ACHN (cell line): ENCODE data around the gene UNC5A.
A peak's percentile ranks its signal among the peaks of the same experiment; 100 is the strongest.

Experiments
- DNase-seq: peaks from one replicate; pipeline ENCODE4 v3.0.0-alpha.2; 2015
- in situ Hi-C: cut with HindIII; loops from 2 replicates; pipeline ENCODE4 v1.10.0; 2017; ENCODE audit warnings: low sequenced_read_pairs, low pct_ligation_motif_present, low pct_unique_long_range_greater_than_20kb

UNC5A gene

DNA sequence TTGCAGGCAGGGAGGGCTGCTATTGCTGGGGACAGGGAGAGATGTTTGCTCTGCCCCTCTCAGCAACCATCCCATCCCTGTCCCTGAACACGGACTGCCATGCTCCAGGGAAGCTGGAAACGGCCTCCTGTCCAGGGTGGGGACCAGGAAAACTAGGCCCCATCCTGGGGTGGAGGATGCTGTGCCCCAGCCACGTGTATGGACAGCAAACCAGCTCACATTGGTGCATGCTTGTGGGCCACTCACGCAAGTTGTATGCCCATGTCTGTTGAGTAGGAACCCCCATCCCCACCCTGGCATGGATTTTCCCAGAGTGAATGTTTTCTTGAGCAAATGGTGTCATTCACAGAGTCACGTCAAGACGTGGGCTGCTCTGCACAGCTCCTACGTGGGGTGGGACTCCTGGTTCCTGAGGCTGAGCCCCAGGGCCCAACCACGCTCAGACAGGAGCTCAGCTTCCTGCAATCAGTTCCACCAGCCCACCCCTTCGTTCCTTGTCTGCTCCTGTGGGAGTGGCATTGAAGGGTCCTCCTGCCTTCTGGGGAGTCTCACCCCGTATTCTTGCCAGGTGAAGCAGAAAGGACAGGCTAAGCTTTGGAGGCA, 4.6 kb downstream of the UNC5A start:
- in situ Hi-C loops = loop anchor here (25.0 kb wide), 1 partner anchor 97 kb away; no protein-coding TSS in a partner anchor
- DNase-seq = no peak

DNA sequence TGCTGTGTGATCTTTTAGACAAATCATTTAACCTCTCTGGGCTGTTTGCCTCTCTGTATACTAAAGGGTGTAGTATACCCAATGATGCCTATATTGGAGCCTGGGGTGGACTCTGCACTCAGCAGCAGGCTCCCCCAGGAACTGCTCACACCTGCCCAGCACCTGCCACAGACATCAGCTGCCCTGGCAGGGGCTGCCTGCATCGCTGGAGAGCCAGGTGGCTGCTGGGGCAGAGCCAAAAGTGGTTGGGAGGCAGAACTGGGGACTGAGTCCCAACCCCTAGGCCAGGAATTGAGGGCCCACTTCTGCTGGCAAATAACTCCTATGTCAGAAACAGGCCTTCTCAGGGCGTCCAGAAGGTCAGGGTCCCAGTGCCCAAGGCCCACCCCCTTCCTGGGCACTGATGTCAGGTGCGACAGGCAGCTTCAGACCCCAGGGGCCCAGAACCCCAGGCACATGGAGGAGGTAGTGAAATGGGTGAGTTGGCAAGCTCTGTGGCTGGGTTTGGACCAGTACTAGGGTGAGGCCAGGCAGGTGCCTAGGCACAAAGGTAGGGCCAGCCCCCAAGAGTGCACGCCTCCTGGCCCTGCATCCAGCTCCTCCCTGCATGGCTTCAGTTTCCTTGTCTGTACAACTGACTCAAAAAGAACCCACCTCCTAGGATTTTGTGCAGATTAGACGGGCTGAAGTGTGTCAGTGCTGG, 5.8 kb downstream of the UNC5A start:
- in situ Hi-C loops = loop anchor here (25.0 kb wide), 1 partner anchor 96 kb away; no protein-coding TSS in a partner anchor
- no peak for DNase-seq

DNA sequence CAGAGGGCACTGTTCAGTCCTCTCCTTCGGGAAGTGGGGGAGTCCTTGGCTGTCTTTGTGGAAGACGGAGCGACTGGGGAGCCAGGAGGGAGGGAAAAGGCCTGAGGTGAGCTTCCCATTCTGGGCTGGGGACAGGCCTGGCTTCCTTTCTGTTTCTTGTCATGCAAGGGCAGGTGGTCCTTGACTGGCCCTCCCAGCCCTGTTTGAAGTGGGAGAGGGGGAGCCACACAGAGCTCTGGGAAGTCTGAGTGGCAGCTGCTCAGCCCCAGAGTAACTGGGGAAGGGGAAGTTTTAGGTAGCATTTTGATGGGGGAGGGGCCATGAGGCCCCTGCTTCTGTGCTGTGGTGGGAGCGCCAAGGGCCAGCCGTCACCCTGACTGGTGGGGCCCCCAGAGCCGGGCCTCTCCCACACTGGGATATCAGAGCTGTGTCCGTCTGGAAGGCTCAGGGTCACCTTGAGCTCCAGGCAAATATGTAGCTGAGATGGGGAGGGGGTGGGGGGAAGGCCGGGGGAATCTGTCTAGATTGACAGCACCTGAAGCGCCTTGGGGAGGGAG, 6.5 kb downstream of the UNC5A start:
- no peak for DNase-seq
- in situ Hi-C loops = loop anchor here (25.0 kb wide), 1 partner anchor 95 kb away; no protein-coding TSS in a partner anchor

DNA sequence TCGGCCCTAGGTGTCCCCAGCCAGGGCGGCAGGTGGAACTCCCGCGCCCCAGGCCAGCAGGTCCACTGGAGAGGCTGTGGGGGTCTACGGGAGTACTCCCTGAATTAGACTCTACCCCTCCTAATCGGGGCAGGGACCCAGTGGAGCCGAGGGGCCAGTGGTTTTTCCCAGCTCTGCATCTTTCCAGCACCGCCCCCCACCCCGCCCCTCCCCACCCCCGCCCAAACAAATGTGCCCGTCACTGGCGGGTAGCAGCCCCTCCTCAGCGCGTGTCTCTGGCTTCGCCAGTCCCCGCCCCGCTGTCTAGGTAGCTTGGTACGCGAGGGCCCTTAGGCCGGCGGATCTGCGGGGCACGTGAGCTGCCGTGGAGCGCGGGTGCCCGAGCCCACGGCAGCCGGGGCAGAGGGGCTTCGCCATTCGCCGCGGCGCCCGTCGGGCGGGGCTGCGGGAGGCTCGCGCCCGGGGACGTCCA, 7.0 kb downstream of the UNC5A start:
- DNase-seq = peak; percentile 14
- in situ Hi-C loops = loop anchor here (25.0 kb wide), 1 partner anchor 95 kb away; no protein-coding TSS in a partner anchor

DNA sequence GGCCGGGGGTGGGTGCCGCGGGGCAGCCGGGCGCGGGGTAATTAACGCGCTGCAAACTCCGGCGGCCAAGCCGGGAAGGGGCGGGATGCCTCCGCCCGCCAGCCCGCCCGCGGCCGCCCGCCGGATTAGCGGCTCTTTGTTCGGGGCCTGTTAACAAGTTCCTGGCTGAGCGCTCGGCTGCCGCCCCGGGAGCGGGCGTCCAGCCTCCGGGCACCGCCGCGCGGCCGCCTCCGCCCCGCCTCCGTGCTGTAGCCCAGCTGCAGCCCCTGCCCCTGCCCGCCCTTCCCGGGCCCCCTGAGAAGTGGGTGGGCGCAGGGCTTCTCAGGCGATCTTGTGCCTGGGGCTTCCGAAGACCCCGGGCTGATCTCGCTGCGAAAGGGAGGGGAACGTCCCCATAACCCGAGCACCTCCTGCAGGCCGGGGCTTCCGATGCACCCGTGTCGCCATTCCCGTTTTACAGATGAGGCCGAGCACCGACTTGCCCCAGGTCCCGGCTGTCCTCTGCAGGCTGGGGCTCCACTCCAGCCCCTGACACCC, 7.5 kb downstream of the UNC5A start:
- peak; percentile 25 for DNase-seq

DNA sequence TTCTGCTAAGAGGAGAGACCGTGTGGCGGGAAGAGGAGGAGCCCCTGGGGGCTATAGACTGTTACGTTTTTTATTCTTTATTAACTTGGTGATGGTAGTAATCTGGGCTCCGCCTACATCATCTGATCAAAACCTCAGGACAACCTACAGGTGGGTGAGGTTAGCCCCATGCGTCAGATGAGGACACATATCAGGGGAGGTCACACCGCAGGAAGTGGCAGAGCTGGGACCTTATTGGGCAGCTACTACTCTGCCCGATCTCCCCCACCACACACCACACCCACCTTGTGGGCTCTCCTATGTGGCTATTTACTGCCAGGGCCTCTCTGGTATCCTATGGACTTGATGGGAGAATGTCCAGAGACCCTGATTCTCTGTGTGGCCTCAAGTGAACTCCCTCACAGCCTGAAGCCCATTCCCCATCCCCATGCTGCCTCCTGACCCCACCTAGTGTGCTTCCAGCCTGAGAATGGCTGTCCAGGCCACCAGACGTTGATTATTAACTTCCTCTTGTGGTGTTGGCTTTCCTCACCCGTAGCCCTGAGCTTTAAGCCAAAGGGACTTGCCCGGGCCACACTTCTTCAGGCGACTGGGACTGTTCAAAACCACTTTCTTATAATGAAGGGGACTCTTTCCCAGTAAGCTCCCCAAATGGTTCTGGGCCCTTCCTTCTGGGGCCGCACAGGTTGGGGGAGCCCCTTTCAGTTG, 8.2 kb downstream of the UNC5A start:
- in situ Hi-C loops = loop anchor here (25.0 kb wide), 1 partner anchor 94 kb away; no protein-coding TSS in a partner anchor
- DNase-seq = peak; percentile 40

More for the DNA sequence above, 7.5 kb downstream of the UNC5A start:
- in situ Hi-C loops = loop anchor here (25.0 kb wide), 1 partner anchor 94 kb away; no protein-coding TSS in a partner anchor

DNA sequence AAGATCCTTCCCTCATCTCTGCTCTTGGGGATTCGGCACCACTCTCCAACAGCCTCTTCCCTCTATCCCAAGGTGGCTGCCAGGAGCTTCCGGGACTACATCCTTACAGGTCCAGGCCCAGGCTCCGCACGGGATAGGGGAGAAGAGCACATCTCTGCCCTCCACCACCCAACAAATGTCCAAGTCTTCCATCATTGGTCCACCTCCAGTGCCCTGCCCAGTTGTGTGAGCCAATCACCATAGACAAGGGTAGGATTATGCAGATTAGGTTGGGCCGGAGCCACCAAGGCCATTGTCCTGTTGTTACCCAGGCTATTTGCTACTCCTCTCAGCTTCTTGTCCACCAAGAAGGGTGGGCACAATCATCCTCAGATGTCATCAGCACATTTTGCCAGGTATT, 9.1 kb downstream of the UNC5A start:
- DNase-seq = no peak
- in situ Hi-C loops = loop anchor here (25.0 kb wide), 1 partner anchor 93 kb away; no protein-coding TSS in a partner anchor

DNA sequence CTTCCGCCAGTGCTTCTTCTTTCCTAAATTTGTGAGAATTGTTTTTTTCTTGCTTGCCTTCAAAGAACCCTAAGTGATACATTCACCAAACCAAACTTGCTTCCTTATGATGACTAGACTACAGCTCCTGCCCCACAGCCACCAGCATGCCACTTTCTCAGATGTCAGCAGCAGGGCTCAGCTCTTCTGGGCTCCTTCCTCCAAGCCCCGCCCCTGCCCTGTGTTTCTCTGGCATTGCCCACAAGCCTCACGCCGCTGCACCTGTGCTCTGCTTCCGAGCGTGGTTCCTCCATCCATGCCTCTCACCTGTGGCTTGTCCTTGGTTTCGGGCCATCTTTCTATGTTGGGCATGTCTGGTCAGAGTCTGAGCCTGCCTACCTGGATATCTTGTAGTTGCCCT, 10.6 kb downstream of the UNC5A start:
- no peak for DNase-seq
- in situ Hi-C loops = loop anchor here (25.0 kb wide), 1 partner anchor 91 kb away; no protein-coding TSS in a partner anchor

DNA sequence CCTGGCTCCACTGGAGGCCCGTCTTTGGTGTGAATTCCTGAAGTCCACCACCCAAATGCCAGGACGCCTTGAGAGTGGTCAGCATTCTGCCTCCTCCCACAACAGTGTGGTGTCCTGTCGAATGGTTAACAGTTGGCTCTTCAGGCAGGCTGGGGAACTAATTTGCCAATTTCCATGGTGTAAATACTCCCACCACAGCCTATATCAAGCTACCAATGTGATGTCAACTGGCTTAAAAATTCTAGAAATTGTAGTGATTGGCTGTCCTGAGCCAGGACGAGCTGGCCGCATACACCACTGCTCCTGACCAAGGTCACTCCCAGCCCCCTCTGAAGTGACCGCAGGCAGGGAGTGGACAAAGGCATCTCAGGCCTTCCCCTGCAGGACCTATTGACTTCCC, 11.1 kb downstream of the UNC5A start:
- no peak for DNase-seq
- in situ Hi-C loops = loop anchor here (25.0 kb wide), 1 partner anchor 91 kb away; no protein-coding TSS in a partner anchor

DNA sequence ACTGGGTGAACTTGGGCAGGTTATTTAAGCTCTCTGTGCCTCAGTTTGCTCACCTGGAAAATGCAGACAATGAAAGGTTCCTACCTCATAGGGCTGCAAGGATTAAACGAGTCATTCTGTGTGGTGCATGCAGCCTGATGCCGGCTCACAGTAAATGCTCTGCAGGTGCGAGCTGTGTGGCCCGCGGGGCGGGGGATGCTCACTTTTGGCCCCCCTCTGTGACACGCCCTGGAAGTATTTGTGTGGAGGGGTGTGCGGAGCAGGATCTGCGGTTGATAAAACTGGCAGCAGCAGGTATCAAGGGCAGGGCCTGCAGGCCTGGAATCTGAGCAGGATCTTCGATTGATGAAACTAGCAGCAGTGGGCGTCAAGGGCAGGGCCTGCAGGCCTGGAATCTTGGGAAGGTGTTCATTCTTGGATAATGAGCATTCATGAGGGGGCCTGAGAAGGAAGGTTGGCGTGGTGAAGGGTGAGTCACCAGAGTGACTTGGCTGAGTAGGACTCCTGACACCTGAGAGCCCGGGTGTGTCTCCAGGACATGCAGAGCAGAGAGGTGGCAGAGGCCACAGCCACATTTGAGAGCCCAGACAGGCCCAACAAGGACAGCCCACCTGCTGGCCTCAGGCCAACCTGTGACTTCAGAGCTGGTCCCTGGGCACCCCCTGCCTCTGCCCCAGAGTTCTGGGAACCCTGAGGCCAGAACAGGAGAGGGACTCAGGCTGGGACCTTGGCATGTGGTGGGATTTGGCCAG, 11.9 kb downstream of the UNC5A start:
- in situ Hi-C loops = loop anchor here (25.0 kb wide), 1 partner anchor 90 kb away; no protein-coding TSS in a partner anchor
- no peak for DNase-seq

DNA sequence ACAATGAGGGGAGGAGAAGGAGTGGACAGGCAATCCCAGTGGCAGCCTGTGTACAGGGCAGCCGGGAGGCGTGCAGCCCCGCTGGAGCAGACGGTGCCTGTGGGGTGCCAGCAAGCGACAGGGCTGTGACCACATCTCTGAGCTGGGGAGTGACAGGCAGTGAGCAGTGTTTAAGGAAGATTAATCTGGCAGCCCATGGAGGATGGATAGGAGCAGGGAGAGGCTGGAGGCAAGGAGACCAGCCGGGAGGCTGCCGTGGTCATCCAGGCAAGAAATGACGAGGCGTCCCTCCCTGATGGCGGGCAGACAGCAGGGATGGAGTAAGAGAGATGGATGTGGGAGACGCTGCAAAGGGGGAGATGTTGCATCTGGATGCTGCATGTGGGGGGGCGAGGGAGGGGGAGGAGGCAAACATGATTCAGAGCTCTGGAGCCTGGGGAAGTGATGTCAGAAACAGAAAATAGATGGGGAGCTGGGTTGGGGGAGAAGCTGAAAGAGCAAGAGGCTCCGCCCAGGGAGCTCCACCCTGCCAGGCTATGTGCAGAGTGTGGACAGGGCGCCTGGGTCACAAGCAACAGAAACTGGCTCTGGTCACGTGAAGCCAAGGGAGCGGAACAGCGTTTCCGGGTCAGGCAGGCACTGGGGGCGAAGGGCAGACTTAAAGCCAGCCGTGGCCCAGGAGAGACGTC, 12.6 kb downstream of the UNC5A start:
- no peak for DNase-seq
- in situ Hi-C loops = loop anchor here (25.0 kb wide), 1 partner anchor 89 kb away; no protein-coding TSS in a partner anchor

DNA sequence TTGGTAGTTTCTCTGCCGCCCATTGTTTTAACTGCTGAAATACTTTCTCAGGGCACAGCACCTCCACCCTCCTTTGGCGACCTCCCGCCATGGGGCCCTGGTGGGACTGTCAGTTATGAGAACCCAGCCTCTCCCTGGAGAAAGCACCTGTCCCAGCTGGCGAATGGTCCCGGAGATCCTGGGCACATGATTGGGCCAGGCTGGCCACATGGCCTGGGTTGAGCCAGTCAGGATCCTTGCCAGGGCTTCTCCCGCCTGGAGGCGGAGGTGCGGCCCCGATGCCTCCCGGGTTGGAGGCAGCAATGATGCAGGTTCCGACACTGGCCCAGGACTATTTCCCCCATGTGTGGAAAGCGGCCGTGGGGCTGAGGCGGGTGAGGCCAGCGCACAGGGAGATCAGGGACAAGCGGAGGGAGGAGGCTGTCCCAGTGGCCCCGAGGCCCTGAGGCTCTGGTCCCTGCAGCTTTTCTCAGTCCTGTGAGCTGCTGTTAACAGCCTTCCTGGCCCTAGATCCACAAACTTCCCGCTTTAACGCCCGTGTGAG, 13.6 kb downstream of the UNC5A start:
- DNase-seq = no peak
- in situ Hi-C loops = loop anchor here (25.0 kb wide), 1 partner anchor 88 kb away; no protein-coding TSS in a partner anchor

DNA sequence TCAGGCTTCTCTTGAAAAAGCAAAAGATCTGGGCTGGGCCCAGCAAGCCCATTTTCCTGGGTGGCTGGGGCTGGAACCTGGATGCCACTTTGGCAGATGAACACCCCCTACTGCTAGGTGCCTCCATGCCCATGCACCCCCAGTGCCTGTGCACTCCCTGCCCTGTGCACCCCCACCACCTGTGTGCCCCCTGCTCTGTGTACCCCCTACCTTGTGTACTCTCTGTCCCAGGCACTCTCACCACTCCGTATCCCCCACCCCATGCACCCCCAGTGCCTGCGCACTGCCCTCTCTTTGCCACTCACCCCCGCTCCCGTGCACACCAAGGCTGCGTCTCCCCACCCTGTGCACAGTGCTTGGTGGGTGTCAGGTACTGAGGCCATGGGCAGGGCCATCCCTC, 14.2 kb downstream of the UNC5A start:
- in situ Hi-C loops = loop anchor here (25.0 kb wide), 1 partner anchor 88 kb away; no protein-coding TSS in a partner anchor
- no peak for DNase-seq

DNA sequence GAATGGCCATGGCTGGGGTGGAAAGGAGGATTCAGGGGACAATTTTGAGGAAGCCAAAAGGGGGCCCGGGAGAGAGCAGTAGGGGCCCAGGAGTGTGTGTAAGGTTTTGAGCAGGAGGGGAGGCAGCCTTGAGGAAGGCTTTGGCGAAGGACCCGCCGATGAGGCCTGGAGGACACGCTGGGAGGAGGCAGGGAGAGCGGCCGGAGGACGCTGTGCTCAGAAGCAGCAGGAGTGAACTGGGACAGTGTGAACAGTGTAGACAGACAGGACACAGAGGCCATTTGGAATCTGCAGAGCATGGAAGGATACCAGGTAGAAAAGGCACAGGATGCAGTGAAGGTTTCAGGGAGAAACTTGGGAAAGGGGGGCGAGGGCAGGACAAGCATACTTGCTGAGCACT, 14.9 kb downstream of the UNC5A start:
- no peak for DNase-seq
- in situ Hi-C loops = no loop called here

DNA sequence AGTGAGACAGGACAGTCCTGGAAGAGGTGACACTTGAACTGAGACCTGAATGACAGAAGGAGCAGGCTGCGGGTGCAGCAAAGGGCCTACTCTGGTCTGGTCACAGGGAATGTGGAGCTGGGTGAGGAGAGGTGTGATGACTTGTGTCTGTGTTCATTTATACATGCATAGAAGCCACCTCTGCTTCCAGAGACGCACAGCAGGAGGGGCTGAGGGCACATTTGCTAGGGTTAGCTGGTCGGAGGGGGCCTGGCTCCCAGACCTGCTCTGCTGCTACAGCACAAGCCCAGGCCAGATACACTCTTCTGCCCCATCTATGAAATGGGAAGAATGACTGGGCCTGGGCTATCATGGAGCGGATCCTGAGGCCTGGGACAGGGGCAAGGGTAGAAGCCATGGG, 15.6 kb downstream of the UNC5A start:
- in situ Hi-C loops = no loop called here
- DNase-seq = no peak

DNA sequence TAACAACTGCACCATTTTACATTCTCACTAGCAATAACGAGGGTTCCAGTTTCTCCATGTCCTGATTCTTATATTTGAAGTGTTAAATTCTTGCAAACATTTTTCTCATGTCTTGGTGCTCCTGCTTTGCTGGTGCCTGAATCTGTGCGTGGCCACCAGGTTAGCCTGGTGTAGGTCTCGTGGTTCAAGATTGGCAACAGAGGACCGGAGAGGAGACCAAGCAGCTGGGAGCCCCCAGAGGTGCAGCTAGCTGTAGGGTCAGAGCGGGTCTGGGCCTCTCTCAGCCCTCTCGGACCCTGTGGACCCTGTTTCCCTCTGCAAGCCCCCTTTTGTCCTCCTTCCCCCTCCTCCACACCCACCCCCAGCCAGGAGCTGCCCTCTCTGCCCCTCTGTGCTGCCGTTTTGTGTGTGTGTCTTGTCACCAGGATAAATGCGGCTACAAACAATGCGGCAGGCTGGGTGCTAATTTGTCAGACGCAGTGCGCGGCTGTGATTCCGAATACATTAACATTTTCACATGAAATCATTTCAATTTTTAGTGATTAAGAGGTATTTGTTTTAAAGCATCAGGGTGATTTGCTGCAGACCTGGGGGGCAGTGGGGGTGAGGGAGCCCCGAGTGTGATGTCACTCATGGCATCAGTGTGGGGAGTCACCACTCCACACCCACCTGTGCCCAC, 17.5 kb downstream of the UNC5A start:
- no peak for DNase-seq
- in situ Hi-C loops = no loop called here
